Stimulated activated CD4-positive, alpha-beta T cell treated with anti-CD3 and anti-CD28 coated beads, TNF-alpha, amount 100 ng/mL, for 48 hours (primary cell): ENCODE data around the gene BICRA.
"Not testable (repeated sequence)": the region's sequence is repeated elsewhere in the genome, so short reads cannot be mapped to it uniquely, and the experiment has no call there.

ENCODE experiments used
- DNase-seq, 3 donors: peaks; one replicate each; pipeline ENCODE4 v3.0.0-alpha.2; 2020; ENCODE audit warnings: low read depth in 3 of 3

BICRA gene

GRCh38 chr19:47608969-47609905 is at the start of gene BICRA:
TSS of gene BICRA (plus strand) at chr19:47609134. CDS start at chr19:47673575, 64,441 bp downstream.
- DNase-seq = peak; percentile 59 to 74 (median 61)

GRCh38 chr19:47560999-47561398 is 47.9 kb upstream of the BICRA start:
- no peak for DNase-seq

- DNase-seq = no peak
Observed at GRCh38 chr19:47561440-47562057, 47.4 kb upstream of the BICRA start.

- DNase-seq = no peak
Observed at GRCh38 chr19:47564081-47564480, 44.9 kb upstream of the BICRA start.

GRCh38 chr19:47569331-47569730 is 39.6 kb upstream of the BICRA start:
- no peak for DNase-seq

GRCh38 chr19:47572635-47573034 is 36.3 kb upstream of the BICRA start:
- no peak for DNase-seq

- peak; percentile 56 to 71 (median 65) for DNase-seq
Observed at GRCh38 chr19:47573071-47574026, 35.6 kb upstream of the BICRA start, which contains the start of gene ZNF541. TSS of gene ZNF541 (minus strand) at chr19:47573148. CDS start at chr19:47555856, 17,292 bp downstream.

- DNase-seq = no peak
Observed at GRCh38 chr19:47580397-47580796, 28.5 kb upstream of the BICRA start.

- DNase-seq = no peak
Observed at GRCh38 chr19:47581605-47582319, 27.2 kb upstream of the BICRA start.

- DNase-seq = no peak
Observed at GRCh38 chr19:47582320-47582909, 26.5 kb upstream of the BICRA start.

- DNase-seq = not testable (repeated sequence)
Observed at GRCh38 chr19:47583161-47583560, 25.8 kb upstream of the BICRA start.

GRCh38 chr19:47587295-47587694 is 21.6 kb upstream of the BICRA start:
- DNase-seq = no peak

- no peak for DNase-seq
Observed at GRCh38 chr19:47589824-47590223, 19.1 kb upstream of the BICRA start.

GRCh38 chr19:47593860-47594259 is 15.1 kb upstream of the BICRA start:
- no peak for DNase-seq

- DNase-seq = no peak
Observed at GRCh38 chr19:47595944-47596343, 13.0 kb upstream of the BICRA start.

GRCh38 chr19:47598407-47599349 is 10.3 kb upstream of the BICRA start:
- no peak for DNase-seq

- not testable (repeated sequence) for DNase-seq
Observed at GRCh38 chr19:47599671-47600245, 9.2 kb upstream of the BICRA start.

GRCh38 chr19:47600246-47601179 is 8.4 kb upstream of the BICRA start:
- DNase-seq = peak; percentile 99 to 100 (median 99)
